OCI-LY7 (cell line): ENCODE results near the gene FGR. TPM values are rescaled to one million over a fixed set of nuclear protein-coding genes. Genes with fewer than 3 reads are reported as not detected.

Experiments
- BruUV-seq: library from RNA; stranded (reverse); fragments of 400-500 nt; replicated peaks from 2 replicates; lab custom pipeline; 2021; lab: Mats Ljungman, UMichigan
- CTCF ChIA-PET: fragments of 300-600 bp; sonication (Branson Sonifier 250); formaldehyde crosslinking; loops from one replicate; lab custom pipeline; 2022; ENCODE audit warnings: antibody characterized with exemption; ENCODE audit not compliant: unreplicated experiment; lab: Charles Lee
- POLR2A ChIA-PET: fragments of 300-600 bp; sonication (Branson Sonifier 250); formaldehyde crosslinking; loops from one replicate; lab custom pipeline; 2022; ENCODE audit warnings: antibody characterized with exemption; lab: Charles Lee
- DNase-seq: peaks from one replicate; pipeline ENCODE4 v3.0.0-alpha.2; 2015; ENCODE audit warnings: low spot score
- H2AFZ ChIP-seq: fragments of 200-600 bp; sonication (generic), shearing (Covaris generic); 2 replicates; pipeline ENCODE4 v1.6.1; 2014; ENCODE audit warnings: mild to moderate bottlenecking, antibody characterized with exemption, low read length, moderate library complexity
- H3K27ac ChIP-seq: fragments of 200-600 bp; sonication (generic); 2 replicates; pipeline ENCODE4 v1.5.1; 2014; ENCODE audit warnings: mixed run types, low read depth, mild to moderate bottlenecking, moderate library complexity, low read length, inconsistent platforms; ENCODE audit not compliant: poor library complexity, severe bottlenecking
- H3K36me3 ChIP-seq: fragments of 200-600 bp; sonication (generic); 2 replicates; pipeline ENCODE4 v1.6.1; 2014; ENCODE audit warnings: mild to moderate bottlenecking, antibody characterized with exemption, low read length, moderate library complexity, mixed read lengths; ENCODE audit not compliant: insufficient read depth
- H3K4me1 ChIP-seq: fragments of 200-600 bp; sonication (generic); 2 replicates; pipeline ENCODE4 v1.5.1; 2014; ENCODE audit warnings: mild to moderate bottlenecking, low read length; ENCODE audit not compliant: insufficient read depth, poor library complexity, severe bottlenecking
- H3K4me2 ChIP-seq: fragments of 200-600 bp; sonication (generic); 2 replicates; pipeline ENCODE4 v1.6.1; 2014; ENCODE audit warnings: mild to moderate bottlenecking, low read length
- H3K4me3 ChIP-seq: fragments of 200-600 bp; sonication (generic); 2 replicates; pipeline ENCODE4 v1.5.1; 2014; ENCODE audit warnings: mild to moderate bottlenecking, low read depth, low read length; ENCODE audit not compliant: poor library complexity, severe bottlenecking
- H3K79me2 ChIP-seq: fragments of 200-600 bp; sonication (generic); 2 replicates; pipeline ENCODE4 v1.6.1; 2016; ENCODE audit warnings: low read depth, mild to moderate bottlenecking, low read length, moderate library complexity, mixed read lengths; ENCODE audit not compliant: insufficient read depth
- H3K9me2 ChIP-seq: fragments of 200-600 bp; sonication (generic); 2 replicates; pipeline ENCODE4 v1.6.1; 2016; ENCODE audit warnings: mild to moderate bottlenecking, low read length, mixed read lengths; ENCODE audit not compliant: insufficient read depth
- H3K9me3 ChIP-seq: fragments of 200-600 bp; sonication (generic); 2 replicates; pipeline ENCODE4 v1.6.1; 2014; ENCODE audit warnings: mild to moderate bottlenecking, mixed run types, low read length, mixed read lengths
- H4K20me1 ChIP-seq: fragments of 200-600 bp; sonication (generic); 2 replicates; pipeline ENCODE4 v1.6.1; 2014; ENCODE audit warnings: mild to moderate bottlenecking, antibody characterized with exemption, low read length, moderate library complexity, mixed read lengths; ENCODE audit not compliant: insufficient read depth
- CTCF ChIP-seq: fragments of 200-600 bp; sonication (generic); conservative IDR thresholded peaks from 2 replicates; pipeline ENCODE4 v1.5.1; 2014; ENCODE audit warnings: mild to moderate bottlenecking, antibody characterized with exemption, low read length, moderate library complexity, mixed read lengths
- EZH2phosphoT487 ChIP-seq: fragments of 200-600 bp; sonication (generic); IDR thresholded peaks from 2 replicates; pipeline ENCODE4 v1.6.1; 2018; ENCODE audit warnings: low read depth, borderline replicate concordance, mild to moderate bottlenecking, mixed run types, antibody characterized with exemption, low read length, moderate library complexity, mixed read lengths
- intact Hi-C: fragments of 100-400 bp; cut with micrococcal nuclease; formaldehyde crosslinking; loops from one replicate; pipeline ENCODE4 v1.10.0; 2022; ENCODE audit not compliant: unreplicated experiment
- total RNA-seq, 2 experiments: library from RNA; depleted of rRNA in 1 of 2; stranded (reverse); fragments of >200 nt in 1 of 2; shearing (Covaris generic) in 1 of 2; gene quantifications; 2 replicates each; pipeline ENCODE4 v1.2.3, GENCODE V29; 2014 to 2022

FGR gene
- total RNA-seq, 2 experiments from 2014 or later = 1.2 to 2.2 TPM

- no peak for TF ChIP-seq CTCF
- no peak for TF ChIP-seq EZH2phosphoT487
- no peaks in the 10 kb centered on the region for H3K36me3 ChIP-seq
- H3K27ac ChIP-seq = no peak overlapping the region
- no peak for DNase-seq
- H3K79me2 ChIP-seq = no peaks in the 10 kb centered on the region
- ChIA-PET POLR2A (interaction anchor here (1.0 kb wide), 1 partner anchor 23 kb away, joined by 3 read pairs; no protein-coding TSS in a partner anchor), CTCF (interaction anchor here (0.5 kb wide), 1 partner anchor 654 kb away, joined by 3 read pairs; no protein-coding TSS in a partner anchor)
- H3K4me1 ChIP-seq = peaks cover 25% of the 10 kb centered on the region
- intact Hi-C loops = no loop called here
- no peaks in the 10 kb centered on the region for H3K9me2 ChIP-seq
- no TSS peak for BruUV-seq
- H3K4me3 ChIP-seq = no peak overlapping the region
- no peaks in the 10 kb centered on the region for H3K9me3 ChIP-seq
- H3K4me2 ChIP-seq = no peak overlapping the region
- H2AFZ ChIP-seq = no peak overlapping the region
- no peaks in the 10 kb centered on the region for H4K20me1 ChIP-seq
These were observed 62.1 kb downstream of the FGR start for GRCh38 chr1:27572679-27573426.

GRCh38 chr1:27572019-27572678, 62.8 kb downstream of the FGR start:
- Histone ChIP-seq H2AFZ (no peak overlapping the region), H3K27ac (no peak overlapping the region), H3K9me3 (no peaks in the 10 kb centered on the region), H3K4me1 (peaks cover 28% of the 10 kb centered on the region), H3K4me2 (peak overlapping the region; percentile 19; the same call in 1 of the 2 replicates), H4K20me1 (no peaks in the 10 kb centered on the region), H3K36me3 (no peaks in the 10 kb centered on the region), H3K79me2 (no peaks in the 10 kb centered on the region), H3K9me2 (no peaks in the 10 kb centered on the region), H3K4me3 (no peak overlapping the region)
- CTCF ChIA-PET = interaction anchor here (0.5 kb wide), 1 partner anchor 655 kb away, joined by 3 read pairs; no protein-coding TSS in a partner anchor
- POLR2A ChIA-PET = no interaction called here
- no peak for DNase-seq
- TF ChIP-seq EZH2phosphoT487 (no peak), CTCF (no peak)
- no TSS peak for BruUV-seq
- intact Hi-C loops = no loop called here
